Transverse colon (tissue), 4 donors: ENCODE data around the gene MARCO.

Experiments used
- CTCF ChIP-seq, 5 experiments: fragments of 200-600 bp in 3 of 5; fragments of 450-650 bp in 2 of 5; sonication (generic) in 3 of 5; IDR thresholded peaks; 1 replicate in 2 of 5; 2 replicates in 3 of 5; pipeline ENCODE4 v1.5.1; 2016 to 2017; ENCODE audit warnings: antibody characterized with exemption in 5 of 5, inconsistent platforms in 3 of 5, mild to moderate bottlenecking in 2 of 5, moderate library complexity in 1 of 5
- EP300 ChIP-seq: sonication (generic); formaldehyde crosslinking; IDR thresholded peaks from one replicate; pipeline ENCODE4 v1.6.1; 2017; ENCODE audit warnings: antibody characterized with exemption, low read depth
- POLR2A ChIP-seq: fragments of 450-650 bp; IDR thresholded peaks from one replicate; pipeline ENCODE4 v1.6.1; 2016; ENCODE audit warnings: antibody characterized with exemption, mild to moderate bottlenecking, moderate library complexity
- POLR2AphosphoS5 ChIP-seq, 3 donors: sonication (generic); formaldehyde crosslinking; IDR thresholded peaks; one replicate each; pipeline ENCODE4 v1.6.1; 2016; ENCODE audit warnings: antibody characterized with exemption in 3 of 3

- TF ChIP-seq CTCF (IDR thresholded peaks at IDR 0.05), result no peak
- TF ChIP-seq EP300, result no peak
- no peak for TF ChIP-seq POLR2AphosphoS5 (IDR thresholded peaks at IDR 0.05)
- no peak for TF ChIP-seq POLR2A
These were observed 30.1 kb upstream of the MARCO start for GRCh38 chr2:118911936-118912335.
